Kidney (tissue), 14 donors: ENCODE data around the gene KRTAP5-6. TPM values are rescaled to one million over a fixed set of nuclear protein-coding genes. Genes with fewer than 3 reads are reported as not detected.

Source experiments
- DNase-seq, 5 donors: peaks; one replicate each; pipeline ENCODE4 v3.0.0-alpha.2; 2013 to 2020
- FAIRE-seq: peaks from 2 replicates; lab custom pipeline; 2012; peaks lifted over from hg19 to GRCh38; lab: Jason Lieb, UNC
- H3K27ac ChIP-seq, 2 donors: one replicate each; pipeline ENCODE4 v1.7.0; 2013; ENCODE audit warnings: low read depth in 2 of 2, low read length in 2 of 2, inconsistent platforms in 1 of 2
- H3K27me3 ChIP-seq: one replicate; pipeline ENCODE4 v1.7.1; 2013; ENCODE audit warnings: low read length, inconsistent platforms; ENCODE audit not compliant: control insufficient read depth, insufficient read depth
- H3K36me3 ChIP-seq, 3 donors: one replicate each; pipeline versions ENCODE4 v1.7.0 to v1.7.1; 2013; ENCODE audit warnings: low read length in 3 of 3, control low read depth in 1 of 3, inconsistent platforms in 1 of 3; ENCODE audit not compliant: insufficient read depth in 3 of 3, control insufficient read depth in 2 of 3
- H3K4me1 ChIP-seq, 3 donors: one replicate each; pipeline versions ENCODE4 v1.7.0 to v1.7.1; 2013; ENCODE audit warnings: low read length in 3 of 3, inconsistent platforms in 1 of 3, low read depth in 1 of 3; ENCODE audit not compliant: control insufficient read depth in 2 of 3, insufficient read depth in 2 of 3
- H3K4me3 ChIP-seq, 3 donors: one replicate each; pipeline versions ENCODE4 v1.7.0 to v1.8.1; 2013; ENCODE audit warnings: low read length in 3 of 3, control low read depth in 1 of 3, inconsistent platforms in 1 of 3
- H3K9ac ChIP-seq, 3 donors: one replicate each; pipeline versions ENCODE4 v1.7.0 to v1.7.1; 2013; ENCODE audit warnings: low read length in 3 of 3, control low read depth in 1 of 3, inconsistent platforms in 1 of 3
- H3K9me3 ChIP-seq, 3 donors: one replicate each; pipeline versions ENCODE4 v1.7.0 to v1.7.1; 2013; ENCODE audit warnings: low read length in 3 of 3, control low read depth in 1 of 3, inconsistent platforms in 1 of 3; ENCODE audit not compliant: control insufficient read depth in 2 of 3, insufficient read depth in 1 of 3
- intact Hi-C: fragments of 100-400 bp; cut with DNase I; formaldehyde crosslinking; loops from one replicate; pipeline ENCODE4 v1.11.1; 2022
- polyA plus RNA-seq: library from polyadenylated mRNA; stranded (reverse); fragments of 350-450 nt; fragmentation: Illumina TruSeq; extraction: RNeasy Lipid Tissue Mini Kit (QIAGEN cat#74804); gene quantifications from one replicate; pipeline ENCODE4 v1.2.3, GENCODE V29; 2014; ENCODE audit warnings: low read depth, low replicate concordance; ENCODE audit not compliant: insufficient read depth
- total RNA-seq: library from RNA; stranded (reverse); fragmentation: NEBNext Ultra II Directional; extraction: Animal tissue kit (Norgen Biotek cat#: 25700); gene quantifications from one replicate; pipeline ENCODE4 v1.2.1, GENCODE V29; 2021
- TF ChIP-seq, protein P1 (sequence below): IDR thresholded peaks from 3 replicates; pipeline ENCODE4 v1.5.1; 2012; ENCODE audit warnings: mild to moderate bottlenecking, moderate library complexity, borderline replicate concordance; ENCODE audit not compliant: insufficient read depth; ENCODE audit errors: extremely low read depth
- donor health status: control.
- donor health status: control.
- donor health status: control.
- donor health status: control.
- donor health status: control.
- donor health status: DM: yes; HTN: yes; CAD: no.
- donor health status: Normal renal cell carcinoma (clear cell type).

The KRTAP5-6 gene
- total and polyA plus RNA-seq, 2 donors from 2014 or later = not detected

- DNase-seq (no peak), FAIRE-seq (no peak)
- no peak overlapping the region for H3K4me3 ChIP-seq
- no peaks in the 10 kb centered on the region for H3K27me3 ChIP-seq
- intact Hi-C loops = loop anchor here (5.0 kb wide), 1 partner anchor 140 kb away; the partner anchor contains the start of gene SYT8
- H3K9ac ChIP-seq = no peak overlapping the region
- H3K9me3 ChIP-seq = no peaks in the 10 kb centered on the region
- H3K27ac ChIP-seq = no peak overlapping the region
- H3K36me3 ChIP-seq = no peaks in the 10 kb centered on the region
- peaks cover 0 to 7% (median 4%) of the 10 kb centered on the region in 3 donors for H3K4me1 ChIP-seq
- TF ChIP-seq, protein P1, sequence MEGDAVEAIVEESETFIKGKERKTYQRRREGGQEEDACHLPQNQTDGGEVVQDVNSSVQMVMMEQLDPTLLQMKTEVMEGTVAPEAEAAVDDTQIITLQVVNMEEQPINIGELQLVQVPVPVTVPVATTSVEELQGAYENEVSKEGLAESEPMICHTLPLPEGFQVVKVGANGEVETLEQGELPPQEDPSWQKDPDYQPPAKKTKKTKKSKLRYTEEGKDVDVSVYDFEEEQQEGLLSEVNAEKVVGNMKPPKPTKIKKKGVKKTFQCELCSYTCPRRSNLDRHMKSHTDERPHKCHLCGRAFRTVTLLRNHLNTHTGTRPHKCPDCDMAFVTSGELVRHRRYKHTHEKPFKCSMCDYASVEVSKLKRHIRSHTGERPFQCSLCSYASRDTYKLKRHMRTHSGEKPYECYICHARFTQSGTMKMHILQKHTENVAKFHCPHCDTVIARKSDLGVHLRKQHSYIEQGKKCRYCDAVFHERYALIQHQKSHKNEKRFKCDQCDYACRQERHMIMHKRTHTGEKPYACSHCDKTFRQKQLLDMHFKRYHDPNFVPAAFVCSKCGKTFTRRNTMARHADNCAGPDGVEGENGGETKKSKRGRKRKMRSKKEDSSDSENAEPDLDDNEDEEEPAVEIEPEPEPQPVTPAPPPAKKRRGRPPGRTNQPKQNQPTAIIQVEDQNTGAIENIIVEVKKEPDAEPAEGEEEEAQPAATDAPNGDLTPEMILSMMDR = no peak
These were observed 4.9 kb upstream of the KRTAP5-6 start for GRCh38 chr11:1691878-1692707.

DNA sequence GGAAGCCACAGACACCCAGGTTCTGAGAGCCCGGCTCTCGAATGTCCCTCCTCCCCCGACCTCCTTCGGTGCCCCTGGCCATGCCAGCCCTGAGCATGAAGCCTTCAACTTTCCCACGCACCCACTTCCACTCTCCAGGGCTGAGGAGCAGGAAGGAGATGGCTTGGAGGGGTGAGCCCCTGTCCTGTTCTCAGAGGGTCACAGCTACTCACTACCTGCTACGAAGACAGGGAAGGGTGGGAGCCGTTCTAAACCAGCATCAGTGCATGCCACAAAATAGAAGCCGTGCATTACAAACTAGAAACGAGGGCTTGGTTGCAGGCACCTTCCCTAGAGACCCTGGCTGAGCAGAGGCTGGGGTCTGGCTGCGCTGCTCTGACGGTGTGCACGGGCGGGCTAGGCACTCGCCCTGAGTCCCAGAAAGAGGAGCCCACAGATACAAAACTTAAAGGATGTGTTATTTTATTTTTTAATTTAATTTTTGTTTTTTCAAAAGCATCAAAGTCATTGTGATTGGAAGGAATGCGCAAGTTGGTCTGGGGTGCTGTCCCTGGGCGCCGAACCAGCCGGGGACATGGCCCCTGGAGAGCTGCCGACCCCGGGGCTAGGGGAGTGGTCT lies 4.2 kb upstream of the KRTAP5-6 start:
- Histone ChIP-seq H3K27ac (no peak overlapping the region), H3K9me3 (no peaks in the 10 kb centered on the region), H3K27me3 (no peaks in the 10 kb centered on the region), H3K9ac (no peak overlapping the region), H3K4me1 (peaks cover 0 to 7% (median 4%) of the 10 kb centered on the region in 3 donors), H3K36me3 (no peaks in the 10 kb centered on the region), H3K4me3 (no peak overlapping the region)
- TF ChIP-seq, protein P1 = no peak
- intact Hi-C loops = loop anchor here (5.0 kb wide), 1 partner anchor 139 kb away; the partner anchor contains the start of gene SYT8
- no peak for FAIRE-seq
- peak in 1 of 5 donors; percentile 56 for DNase-seq

DNA sequence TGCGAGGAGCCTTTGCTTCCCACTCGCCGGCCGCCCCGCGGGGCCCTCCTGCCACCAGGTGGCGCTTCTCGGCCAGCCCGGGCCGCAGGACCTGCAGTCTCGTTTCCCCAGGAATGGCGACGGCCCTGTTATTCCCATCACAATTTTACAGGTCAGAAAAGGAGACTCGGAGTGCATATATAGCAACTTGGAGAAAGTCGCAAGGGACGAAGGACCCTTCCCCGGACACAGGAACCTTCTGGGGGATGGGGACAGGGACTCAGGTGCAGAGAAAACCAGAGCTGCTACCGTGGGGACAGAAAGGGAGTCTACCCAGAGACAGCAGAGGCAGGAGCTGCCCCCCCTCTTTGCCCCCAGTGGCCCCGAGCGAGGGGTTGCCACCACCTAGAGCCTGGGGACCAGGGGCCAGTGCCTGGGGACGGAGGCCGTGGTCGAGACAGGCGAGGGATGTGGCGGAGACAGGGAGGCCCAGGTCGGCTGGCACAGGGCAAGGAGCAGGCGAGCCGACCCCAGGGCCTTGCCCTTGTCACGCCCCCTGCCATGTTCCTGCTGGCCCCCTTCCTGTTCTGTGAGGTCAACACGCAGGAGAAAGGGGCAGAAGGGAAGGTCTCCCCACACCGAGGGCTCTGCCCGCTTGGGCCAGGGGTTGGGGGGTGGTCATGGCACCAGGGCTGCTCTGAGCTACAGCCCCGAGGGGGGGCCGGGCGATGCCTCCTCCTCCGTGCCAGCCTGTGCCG lies 3.5 kb upstream of the KRTAP5-6 start:
- no peaks in the 10 kb centered on the region for H3K36me3 ChIP-seq
- DNase-seq = peak; percentile 90 to 94 (median 92)
- no peaks in the 10 kb centered on the region for H3K9me3 ChIP-seq
- TF ChIP-seq, protein P1 = peak; percentile 95
- H3K27ac ChIP-seq = peak overlapping the region in 1 of 2 donors; percentile 5
- no peak for FAIRE-seq
- H3K4me1 ChIP-seq = peaks cover 0 to 7% (median 4%) of the 10 kb centered on the region in 3 donors
- H3K9ac ChIP-seq = peak overlapping the region in 2 of 3 donors; percentile 35 to 59
- no peaks in the 10 kb centered on the region for H3K27me3 ChIP-seq
- H3K4me3 ChIP-seq = peak overlapping the region; percentile 43 to 52 (median 44)
- intact Hi-C loops = loop anchor here (5.0 kb wide), 1 partner anchor 139 kb away; the partner anchor contains the start of gene SYT8
